NCI-H446 (cell line): Measurements from ENCODE around the gene ETV5.

Source experiments
- DNase-seq, 2 experiments: peaks; one replicate each; lab custom pipeline; 2025; lab: John Stamatoyannopoulos, UW

The ETV5 gene

DNA sequence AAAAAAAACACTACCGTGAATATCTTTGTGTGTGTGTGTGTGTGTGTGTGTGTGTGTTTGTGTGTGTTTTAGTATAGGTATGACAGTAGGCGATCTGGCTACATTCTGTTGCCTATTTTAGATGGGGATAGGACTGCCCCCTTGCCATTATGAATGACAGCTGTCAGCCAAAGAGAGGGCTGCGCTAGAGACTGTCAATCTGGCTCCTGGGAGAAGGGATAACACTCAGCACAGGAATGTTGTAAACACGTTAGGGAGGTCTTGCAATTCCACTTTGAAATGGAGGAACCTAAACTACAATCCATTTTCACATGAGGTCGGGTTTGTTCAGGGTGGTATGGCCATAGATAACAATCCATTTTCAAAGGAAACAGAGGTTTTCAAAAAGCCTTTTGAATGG is 14.1 kb upstream of the ETV5 start:
- DNase-seq: no peak

DNA sequence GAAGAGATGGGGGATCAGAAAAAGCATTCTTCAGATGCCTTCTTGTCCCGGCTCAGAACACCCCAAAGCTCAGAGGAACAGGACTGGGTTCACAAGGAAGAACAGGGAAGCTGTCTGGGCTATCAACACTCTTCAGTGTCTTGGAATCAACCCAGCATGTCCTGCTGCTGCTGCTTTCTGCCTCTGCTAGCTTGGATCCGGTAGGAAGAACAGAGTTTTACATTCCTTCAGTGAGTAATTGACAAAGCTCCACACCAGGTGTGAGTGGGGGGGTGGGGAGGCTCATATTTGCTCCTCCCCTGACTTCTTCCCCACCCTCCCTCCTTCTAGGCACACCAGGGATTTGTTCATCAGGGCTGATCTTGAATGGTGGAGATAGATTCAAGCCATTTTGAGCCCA is 13.1 kb upstream of the ETV5 start:
- no peak for DNase-seq

DNA sequence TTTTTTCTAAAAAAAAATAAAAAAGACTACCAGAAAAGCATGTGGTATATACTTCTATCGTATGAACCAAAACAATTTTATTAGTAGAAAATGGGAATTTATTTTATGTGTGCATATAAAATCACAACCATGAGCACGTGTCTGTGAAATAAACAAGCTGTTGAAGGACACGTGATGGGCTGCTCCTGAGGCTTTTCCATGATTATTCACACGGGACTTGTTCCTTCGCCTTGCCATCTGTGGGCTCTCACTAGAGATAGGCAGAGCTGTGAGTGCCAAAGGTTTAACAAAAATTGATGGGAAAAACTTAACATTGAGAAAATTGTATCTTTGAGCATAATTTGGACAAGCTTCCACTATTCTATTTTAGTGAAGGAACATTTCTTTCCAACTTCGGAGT is 12.4 kb upstream of the ETV5 start:
- DNase-seq: no peak

DNA sequence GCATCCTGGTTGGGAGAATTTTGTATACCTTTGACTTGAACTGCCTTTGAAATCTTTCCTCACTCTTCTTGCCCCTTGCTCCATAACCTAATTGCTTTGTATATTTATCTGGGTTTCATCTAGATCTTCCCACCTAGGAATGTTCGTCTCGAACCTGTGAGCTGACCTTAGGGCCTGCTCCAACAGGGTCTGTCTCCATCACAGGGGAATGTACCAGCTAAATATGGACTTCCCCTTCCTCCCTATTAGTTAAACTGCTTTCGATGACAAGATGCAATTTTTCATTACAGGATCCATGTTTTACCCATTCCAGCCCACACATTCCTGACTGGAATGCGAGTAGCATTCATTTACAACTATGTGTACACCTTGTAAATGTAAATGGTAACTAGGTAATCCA is 10.6 kb upstream of the ETV5 start:
- DNase-seq: no peak

DNA sequence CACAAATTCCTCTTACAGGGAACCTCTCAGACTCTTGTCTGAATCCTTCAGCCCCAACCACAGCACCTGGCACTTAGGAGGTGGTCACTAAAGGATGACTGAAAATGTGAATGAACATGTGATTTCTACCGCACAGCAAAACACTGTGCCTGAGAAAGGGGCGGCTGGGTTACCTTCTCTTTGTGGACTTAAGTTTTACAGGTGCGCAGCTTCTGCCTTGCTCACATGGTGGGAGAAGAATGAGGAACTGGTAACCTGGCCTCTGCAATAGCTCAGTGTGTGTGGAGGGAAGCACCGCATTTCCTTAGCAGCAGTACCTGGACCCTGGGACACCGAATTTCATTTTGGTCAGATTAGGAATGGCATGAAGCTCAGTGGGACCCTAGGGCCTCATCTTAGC is 9.8 kb upstream of the ETV5 start:
- DNase-seq: no peak

DNA sequence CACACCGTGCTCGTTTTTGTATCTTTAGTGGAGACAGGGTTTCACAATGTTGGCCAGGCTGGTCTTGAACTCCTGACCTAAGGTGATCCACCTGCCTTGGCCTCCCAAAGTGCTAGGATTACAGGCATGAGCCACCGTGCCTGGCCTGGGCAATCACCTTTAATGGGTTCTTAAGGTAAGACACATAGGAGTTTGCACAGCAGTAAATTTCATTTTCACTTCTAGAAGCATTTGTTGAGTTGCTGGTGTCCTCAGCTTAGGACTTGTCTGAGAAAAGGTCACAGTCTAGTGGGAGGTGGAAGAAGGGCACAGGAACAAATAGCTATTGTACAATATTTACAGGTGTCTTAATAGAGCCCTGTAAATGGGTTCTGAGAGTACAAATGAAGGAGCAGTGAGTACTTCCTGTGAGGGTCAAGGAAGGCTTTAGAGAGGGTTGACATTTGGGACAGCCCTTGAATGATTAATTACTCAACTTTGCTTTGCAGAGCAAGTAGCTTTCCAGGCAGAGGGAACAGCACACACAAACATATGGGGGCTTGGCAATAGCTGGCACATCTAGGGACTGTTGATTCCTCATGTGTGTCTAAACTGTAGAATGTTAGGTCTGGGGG is 8.7 kb upstream of the ETV5 start:
- no peak for DNase-seq

DNA sequence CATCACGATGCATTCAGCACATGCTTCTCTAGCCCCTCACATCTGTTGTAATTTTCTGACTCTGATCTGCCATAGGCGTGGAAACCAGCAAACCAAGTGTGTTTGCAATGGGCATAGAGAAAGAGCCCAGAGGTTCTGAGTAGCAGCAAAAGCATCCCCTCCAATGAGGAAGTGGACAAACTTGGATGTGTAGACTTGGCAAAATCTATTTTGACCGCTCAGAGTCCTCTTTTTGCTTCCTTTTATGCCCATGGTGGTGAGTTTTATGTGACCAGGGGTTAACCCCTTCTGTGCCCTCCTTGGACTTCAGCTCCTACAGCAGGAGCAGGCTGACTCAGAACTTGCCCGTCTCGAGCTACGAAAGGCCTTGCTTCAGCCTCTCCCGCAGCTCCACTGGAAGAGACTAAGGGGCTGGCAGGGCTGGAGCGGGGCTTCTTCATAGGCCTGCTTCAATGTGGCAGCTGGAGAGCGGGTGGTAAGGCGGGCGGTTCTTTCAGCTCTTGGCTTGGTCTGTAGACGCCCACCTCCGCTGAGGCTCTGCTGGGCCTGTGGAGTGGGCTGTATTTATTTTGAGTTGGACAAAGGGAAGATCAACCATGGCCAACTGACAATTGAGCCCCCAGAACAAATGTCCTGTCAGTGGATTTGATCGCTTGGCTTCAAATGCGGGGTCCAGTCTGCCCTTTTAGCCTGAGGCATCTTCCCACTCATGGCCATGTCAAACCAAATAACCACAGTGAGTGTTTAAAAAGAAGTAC is 6.5 kb upstream of the ETV5 start:
- no peak for DNase-seq

DNA sequence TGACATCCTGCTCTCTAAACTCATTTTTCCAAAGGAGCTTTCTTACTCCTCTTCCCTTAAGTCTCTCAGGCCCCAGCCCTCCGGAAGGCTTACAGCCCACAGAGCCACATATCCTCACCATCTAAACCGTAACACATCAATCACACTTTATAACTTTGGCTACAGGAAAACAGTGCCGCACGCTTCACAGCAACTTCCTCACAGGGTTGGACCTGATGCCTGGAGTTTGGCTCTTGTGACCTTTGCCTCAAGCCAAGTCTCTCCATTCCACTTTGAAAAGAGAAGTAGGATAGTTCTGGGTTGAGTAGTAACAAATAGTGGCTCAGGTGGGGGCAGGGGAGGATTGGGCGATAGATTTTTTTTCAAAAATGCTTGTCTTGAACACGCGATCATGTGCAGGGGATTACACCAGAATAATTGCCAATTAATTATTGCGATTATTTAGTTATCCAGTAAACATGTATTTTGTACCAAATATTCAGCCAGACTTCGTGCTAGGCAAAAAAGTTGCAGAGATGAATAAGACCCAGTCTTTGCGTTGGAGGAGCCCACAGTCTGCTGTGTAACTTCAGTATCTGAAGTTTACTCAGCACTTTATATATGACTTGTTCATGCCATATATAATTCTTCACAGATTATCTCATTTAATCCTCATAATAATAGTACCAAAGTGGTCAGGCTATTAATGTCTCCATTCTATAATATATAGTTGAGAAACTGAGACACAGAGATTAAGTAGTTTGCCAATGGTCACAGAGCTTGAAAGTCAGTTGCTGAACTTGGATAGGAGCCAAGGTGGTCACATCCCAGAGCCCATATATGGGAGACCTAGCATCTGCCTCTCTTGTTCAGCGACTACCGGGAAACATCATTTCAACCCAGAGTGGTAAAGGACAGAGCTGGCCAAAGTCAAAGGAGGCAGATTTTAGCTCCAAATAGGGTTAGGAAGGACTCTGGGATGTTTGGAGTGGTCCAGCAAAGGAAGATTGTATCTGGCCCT is 2.4 kb upstream of the ETV5 start:
- no peak for DNase-seq

DNA sequence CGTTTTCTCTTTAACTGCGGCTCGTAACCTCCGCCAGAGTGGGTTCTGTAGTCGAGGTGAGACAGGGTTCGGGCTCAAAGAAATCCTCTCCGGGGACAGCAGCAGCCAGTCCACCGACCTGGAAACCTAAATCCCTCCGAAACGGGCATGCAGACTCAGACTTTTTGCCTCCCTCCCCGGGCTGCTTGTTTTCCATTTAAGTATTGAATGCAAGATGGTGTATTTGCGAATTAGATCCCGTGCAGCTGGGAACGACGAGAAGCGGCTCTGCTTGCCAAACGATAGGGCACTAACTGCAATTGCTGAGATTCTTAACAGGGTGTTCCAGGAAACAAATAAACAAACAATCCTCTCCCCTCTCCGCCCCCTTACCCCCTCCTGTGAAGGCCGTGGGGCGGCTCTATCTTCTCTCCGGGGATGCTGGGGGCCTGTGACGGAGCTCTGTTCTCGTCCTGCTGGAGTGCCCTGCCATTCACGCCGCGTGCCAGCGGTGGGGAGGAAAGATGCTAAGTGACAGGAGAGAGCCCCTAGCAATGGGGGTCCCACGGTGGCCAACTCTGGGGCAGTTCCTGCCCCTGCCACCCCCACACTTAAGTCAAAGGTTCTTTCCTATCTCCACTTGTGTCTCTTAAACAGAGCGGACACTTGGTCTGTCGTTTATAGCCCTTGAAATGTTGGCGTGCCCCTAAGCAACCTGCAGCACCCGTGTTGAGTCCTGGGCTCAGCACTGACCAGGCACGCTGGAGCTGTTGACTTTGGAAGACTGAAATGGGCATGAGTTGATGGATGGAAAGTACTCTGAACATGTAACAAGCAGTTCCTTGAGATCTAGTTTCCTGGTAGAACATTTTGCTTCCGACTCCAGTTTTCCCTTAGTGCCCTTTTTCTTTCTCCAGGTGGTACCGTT is 1.3 kb upstream of the ETV5 start:
- DNase-seq: no peak

DNA sequence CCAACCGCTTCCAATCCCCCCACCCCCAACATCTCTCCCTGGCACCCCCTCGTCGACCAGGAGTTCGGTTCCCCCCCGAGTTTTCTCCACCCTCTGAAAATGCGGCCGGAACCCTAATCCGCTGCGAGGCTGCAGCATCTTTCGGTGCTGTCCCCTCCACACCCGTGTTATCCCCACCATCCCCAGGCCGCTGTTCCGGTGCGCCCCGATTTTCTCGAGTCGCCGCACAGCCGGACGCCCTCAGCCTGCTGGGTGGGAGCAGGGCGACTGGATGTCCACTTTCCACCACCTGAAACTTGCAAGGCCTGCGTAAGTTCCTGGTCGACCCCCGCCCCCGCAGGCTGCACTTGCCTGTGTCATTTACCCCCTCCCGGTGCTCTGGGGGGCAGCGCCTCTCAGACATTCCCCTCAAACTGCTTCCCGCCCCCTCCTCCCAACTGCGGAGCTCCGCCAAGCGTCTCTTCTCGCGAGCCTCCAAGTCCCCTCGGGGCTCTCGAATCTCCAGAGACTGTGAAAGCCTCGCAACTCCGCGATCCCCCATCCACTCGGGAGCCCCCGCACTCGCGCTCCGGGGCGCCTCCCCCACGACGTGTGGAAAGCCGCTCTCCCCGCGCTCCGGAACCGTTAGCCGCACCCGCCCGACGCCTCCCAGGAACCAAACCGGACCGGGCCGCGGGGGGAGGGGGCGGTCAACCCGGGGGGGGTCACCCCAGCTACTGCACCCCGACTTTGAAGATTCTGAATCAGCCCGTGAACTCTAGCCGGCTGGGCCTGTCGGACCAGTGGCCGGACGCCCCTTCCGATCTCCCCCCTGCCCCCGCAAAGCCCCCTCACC is 566 bp downstream of the ETV5 start:
- DNase-seq: peak; percentile 35 to 70

DNA sequence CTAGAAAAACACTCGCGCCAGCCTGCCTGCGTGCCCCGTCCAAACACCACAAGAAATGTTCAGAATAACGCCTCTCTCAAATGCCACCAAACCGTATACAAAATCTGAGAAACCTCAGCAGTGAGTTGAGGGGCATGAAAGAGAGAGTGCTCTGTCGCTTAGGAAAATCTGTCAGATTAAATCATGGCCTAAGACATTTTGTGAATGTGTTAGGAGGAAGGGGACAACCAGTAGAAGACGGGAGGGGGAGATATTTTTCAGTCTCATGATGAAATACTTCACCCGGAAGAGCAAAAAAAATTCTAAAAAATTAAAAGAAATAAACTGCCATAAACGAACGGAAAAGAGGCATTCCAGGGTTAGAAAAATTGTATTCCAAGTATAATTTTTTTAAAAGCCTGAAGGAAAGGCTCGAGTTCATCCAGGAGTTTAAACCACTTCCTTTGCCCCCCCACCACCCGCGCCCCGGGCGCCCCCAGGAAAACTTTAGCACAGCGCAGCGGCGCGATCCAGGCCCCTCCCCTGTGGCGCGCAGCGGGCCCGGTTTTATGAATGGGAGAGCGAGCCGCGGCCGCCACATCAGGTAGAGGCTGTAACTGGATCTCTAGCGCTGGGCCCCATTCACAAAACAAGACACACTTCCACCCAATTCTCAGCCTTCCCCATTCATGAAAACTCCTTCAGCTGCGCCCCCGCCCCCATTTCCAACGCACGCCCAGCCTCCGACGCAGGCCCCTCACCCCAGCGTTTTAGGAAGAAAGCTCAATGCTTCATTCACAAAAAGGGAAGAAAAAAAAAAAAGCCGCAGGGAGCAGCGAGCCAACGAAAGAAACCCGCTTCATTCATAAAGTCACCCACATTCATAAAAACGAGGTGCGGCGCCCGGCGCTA is 1.4 kb downstream of the ETV5 start:
- DNase-seq: peak; percentile 49 to 86

DNA sequence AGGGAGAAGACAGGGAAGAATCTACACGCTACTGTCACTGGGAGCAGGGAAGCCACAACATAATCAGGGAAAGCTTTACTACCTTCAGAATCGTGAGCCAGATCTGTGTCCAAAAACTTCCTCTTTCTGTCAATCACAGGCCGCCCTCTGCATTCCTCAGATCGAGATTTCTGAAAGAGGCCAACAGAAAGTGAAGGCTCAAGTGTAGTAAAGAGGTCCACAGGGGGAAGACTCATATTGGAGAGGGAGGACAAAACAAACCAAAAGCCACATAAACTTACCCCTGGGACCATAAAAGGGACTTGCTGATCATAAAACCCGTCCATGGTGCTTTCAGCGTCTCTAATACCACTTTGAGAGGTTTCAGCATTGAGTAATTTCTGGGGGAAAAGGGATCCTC is 3.3 kb downstream of the ETV5 start:
- no peak for DNase-seq

DNA sequence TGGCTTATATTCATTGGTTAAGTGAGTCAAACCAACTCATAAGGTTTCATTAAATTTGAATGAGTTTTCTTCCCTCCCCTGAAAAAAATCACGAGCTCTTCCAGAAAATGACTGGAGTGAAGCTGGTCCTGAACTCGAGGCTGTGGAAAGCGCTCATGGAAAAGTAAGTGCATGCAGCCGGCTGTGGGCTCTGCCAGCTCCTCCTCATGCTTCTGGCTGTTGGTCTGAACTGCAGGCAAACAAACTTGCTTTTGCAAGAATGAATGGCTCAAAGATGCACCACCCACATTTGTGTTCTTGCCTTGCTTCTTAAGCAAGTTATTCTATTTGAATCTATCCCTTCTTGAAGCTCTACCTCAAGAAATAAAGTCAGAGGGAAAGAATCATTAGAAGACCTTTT is 6.2 kb downstream of the ETV5 start:
- peak in 1 of 2 experiments; percentile 75 for DNase-seq

DNA sequence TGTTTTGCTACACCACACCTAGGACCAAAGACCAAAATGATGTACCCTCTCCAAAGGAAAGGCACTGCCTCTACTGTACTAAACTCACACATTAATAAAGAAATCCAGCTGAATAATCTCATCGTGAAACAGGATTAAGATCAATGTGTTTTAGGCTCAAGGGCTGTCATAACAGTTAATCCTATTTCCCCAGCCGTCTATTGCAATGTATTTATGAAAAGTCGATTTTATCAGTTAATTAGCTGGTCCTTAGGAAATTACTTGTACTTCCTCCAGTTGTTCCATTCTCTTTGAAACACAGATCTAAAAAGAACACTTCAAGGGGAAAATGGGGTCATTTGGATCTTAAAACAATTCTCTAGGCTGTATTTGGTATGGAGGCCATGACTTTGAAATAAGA is 8.5 kb downstream of the ETV5 start:
- DNase-seq: no peak

DNA sequence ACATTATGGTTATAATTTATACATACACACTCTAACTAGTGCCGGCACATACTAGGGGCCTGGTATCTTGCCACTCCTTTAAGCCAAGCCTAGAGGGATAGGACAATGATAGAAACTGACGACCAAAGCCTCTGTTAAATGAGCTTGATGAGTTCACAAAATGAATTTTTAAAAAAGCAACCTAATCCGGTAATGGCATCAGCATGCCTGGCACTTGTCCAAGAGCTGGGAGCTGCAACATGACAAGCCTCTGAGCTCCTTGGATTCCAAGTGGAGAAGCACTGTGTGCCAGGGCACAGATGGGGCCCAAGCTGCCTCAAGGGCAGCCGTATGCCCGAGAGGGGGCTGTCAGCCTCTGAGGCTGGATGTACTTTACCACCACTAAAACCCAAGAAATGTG is 9.7 kb downstream of the ETV5 start:
- peak; percentile 98 to 99 for DNase-seq

DNA sequence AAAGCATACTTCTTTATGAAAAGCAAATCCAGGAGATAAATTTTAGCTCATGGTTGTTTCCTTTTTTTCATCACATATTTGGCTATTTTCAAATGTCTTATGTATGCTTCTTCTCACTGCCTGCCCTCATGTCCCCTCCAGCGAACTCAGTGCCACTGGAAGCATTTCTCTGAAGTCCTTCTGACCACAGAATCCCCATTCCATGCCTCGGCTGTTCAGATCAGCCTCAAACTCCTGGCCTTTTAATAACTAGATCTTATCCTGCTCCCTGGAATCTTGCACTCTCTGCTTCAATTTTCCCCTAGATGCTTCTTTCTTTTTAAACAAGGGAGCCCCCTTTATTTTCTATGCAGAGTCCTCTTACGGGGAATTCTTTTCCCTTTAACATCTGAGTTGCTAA is 10.1 kb downstream of the ETV5 start:
- no peak for DNase-seq

DNA sequence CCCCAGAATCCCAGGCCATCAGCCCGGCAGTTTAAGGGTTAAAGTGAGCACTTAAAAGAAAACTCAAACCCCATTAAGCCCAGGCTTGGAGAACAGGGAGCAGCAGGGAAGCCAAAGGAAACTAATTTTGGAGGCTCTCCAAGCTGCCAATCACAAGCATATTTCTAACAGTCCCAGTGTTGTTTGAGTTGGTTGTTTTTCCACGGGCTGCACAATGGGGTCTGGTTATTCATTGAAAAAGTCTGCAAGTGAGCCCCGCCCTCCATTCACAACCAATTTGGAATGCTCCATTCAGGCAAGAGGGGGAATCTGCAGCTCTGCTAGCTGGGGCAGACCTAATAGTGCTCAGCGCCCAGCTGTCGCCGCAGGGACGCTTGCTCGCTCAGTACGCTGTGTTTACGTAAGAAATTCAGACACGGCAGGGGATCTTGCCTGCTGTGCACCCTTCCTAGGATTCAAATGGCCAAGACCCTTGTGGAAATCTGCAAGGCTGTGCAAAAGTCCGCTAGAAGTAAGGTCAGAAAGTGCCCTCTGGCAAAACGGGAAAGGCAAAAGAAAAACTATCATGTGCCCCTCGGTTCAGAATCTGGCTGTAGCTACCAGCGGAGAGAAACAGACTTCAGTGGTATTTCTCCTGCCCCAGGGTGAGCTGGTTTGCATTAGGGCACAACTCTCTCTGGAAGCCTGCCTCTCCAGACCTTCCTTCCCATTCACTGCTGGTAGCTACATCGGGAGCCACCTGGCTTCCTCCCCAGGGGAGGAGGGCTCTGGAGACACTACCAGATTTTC is 11.0 kb downstream of the ETV5 start:
- DNase-seq: peak; percentile 98

DNA sequence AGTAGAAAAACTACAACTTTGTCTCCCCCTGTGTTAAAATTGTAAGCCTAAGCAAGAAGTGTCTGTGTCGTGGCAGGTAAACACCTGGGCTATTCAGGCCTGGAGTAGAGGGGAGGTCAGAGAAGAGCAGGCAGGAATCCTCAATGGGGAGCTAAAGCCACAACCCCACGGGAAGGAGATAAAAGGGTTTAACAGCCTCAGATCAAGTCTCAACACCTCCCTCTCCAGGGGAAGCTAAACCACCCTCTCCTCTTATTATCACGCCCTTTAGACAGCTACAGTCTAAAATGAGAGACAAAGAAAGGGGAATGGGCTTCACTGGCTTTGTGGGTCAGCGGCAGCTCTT is 11.6 kb downstream of the ETV5 start:
- DNase-seq: no peak

DNA sequence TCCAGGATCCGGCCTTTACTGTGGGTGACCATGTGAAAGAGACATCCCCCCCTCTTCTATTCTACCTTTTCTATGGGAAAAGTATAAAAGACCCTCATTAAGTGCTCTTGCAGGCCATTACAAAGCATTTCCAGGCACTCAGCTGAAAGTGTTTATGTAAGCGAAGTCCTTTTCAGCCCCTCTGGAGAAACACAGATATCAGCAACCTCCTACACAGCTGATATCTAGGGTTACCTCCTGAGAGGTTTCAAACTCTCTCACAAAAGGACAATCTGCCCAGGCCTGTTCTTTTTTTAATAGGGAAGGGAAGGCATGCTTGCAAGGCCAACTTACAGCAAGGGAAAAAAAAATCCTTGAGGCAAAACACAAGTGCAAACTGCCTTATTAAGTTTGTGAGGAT is 12.6 kb downstream of the ETV5 start:
- DNase-seq: no peak
